ENCODE data around the gene PDE4D. TPM values are rescaled to one million over a fixed set of nuclear protein-coding genes. Genes with fewer than 3 reads are reported as not detected.

Gene PDE4D
- total and polyA plus RNA-seq, 4 donors, result 12.8 to 167 (median 44.5) TPM

DNA sequence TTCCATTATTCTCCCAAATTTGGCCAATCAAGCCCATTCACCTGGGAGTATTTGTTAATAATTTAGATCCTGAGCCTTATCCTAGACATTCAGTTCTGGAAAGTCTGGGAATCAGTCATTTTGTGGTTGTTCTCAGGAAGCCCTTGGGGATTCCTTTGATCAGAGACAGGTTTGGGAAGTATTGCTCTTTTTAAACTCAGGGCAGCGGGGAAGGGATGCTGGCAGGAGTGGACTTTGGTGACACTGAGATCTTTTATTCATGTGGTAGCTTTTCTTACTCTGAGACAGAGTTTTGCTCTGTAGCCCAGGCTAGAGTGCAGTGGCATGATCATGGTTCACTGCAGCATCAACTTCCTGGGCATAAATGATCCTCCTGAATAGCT, 723.8 kb downstream of the PDE4D start:
- no peak overlapping the region for H3K4me3 ChIP-seq
- no peak for ATAC-seq (ENCODE audit: insufficient read depth, low FRiP score)
- TF ChIP-seq, protein P1, sequence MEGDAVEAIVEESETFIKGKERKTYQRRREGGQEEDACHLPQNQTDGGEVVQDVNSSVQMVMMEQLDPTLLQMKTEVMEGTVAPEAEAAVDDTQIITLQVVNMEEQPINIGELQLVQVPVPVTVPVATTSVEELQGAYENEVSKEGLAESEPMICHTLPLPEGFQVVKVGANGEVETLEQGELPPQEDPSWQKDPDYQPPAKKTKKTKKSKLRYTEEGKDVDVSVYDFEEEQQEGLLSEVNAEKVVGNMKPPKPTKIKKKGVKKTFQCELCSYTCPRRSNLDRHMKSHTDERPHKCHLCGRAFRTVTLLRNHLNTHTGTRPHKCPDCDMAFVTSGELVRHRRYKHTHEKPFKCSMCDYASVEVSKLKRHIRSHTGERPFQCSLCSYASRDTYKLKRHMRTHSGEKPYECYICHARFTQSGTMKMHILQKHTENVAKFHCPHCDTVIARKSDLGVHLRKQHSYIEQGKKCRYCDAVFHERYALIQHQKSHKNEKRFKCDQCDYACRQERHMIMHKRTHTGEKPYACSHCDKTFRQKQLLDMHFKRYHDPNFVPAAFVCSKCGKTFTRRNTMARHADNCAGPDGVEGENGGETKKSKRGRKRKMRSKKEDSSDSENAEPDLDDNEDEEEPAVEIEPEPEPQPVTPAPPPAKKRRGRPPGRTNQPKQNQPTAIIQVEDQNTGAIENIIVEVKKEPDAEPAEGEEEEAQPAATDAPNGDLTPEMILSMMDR (IDR thresholded peaks at IDR 0.05; ENCODE audit: control extremely low read depth, extremely low read depth), result no peak

DNA sequence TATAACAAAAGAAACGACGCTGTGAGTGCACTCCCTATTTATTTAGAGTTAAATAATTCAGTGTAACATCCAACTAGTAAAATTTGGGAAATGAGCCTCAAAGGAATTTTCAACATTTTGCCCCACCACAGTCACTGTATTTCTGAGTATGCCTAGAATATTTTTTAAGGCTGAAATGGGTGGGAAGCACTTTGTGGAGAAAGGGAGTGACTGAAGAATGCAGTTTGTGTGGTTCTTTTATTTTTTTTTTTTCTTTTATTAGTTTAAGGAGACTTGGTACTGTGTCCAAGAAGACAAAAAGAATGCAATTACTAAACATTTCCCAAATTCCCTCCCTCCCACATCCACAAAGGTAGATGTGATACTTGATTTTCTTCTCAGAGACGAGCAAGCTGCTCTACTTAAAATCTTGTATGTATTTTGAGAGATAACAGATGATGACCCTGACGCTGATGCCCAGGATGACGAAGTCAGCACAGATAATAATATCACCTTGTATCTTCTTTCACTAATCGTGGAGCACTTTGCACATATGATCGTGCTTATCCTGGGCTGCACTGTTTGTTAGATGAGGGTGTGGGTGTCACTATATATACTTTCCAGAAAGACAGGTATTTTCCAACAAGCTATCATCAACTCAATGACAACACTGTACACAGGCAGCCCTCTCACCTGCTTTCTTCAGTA, 724.3 kb downstream of the PDE4D start:
- Histone ChIP-seq H3K27me3 (ENCODE audit: control insufficient read depth in 3 of 3, insufficient read depth in 3 of 3, low read length in 2 of 3) (no peaks in the 10 kb centered on the region), H3K4me1 (ENCODE audit: control insufficient read depth in 5 of 5, insufficient read depth in 5 of 5, low read length in 5 of 5) (peaks cover 0 to 11% (median 0%) of the 10 kb centered on the region in 5 donors), H3K4me3 (no peak overlapping the region), H3K9ac (ENCODE audit: insufficient read depth in 1 of 2, low read length in 2 of 2) (no peak overlapping the region), H3K27ac (ENCODE audit: low read depth in 1 of 2, low read length in 1 of 2) (peak overlapping the region in 1 of 2 donors; percentile 9), H3K36me3 (ENCODE audit: control insufficient read depth in 4 of 4, insufficient read depth in 4 of 4, low read length in 4 of 4) (no peaks in the 10 kb centered on the region), H3K9me3 (ENCODE audit: control insufficient read depth in 4 of 4, insufficient read depth in 3 of 4, low read length in 3 of 4) (no peaks in the 10 kb centered on the region)
- ATAC-seq (ENCODE audit: insufficient read depth, low FRiP score) (no peak), DNase-seq (no peak)
- 75 to 93% methylated on average over 7 of the region's 7 CpGs for WGBS, 2 donors
- TF ChIP-seq, protein P1 (IDR thresholded peaks at IDR 0.05; ENCODE audit: control extremely low read depth, extremely low read depth), result no peak

More for the DNA sequence above, 723.8 kb downstream of the PDE4D start:
- no peaks in the 10 kb centered on the region for H3K9me3 ChIP-seq (ENCODE audit: control insufficient read depth in 4 of 4, insufficient read depth in 3 of 4, low read length in 3 of 4)
- peaks cover 0 to 9% (median 0%) of the 10 kb centered on the region in 5 donors for H3K4me1 ChIP-seq (ENCODE audit: control insufficient read depth in 5 of 5, insufficient read depth in 5 of 5, low read length in 5 of 5)
- no peak for DNase-seq
- H3K9ac ChIP-seq (ENCODE audit: insufficient read depth in 1 of 2, low read length in 2 of 2), result no peak overlapping the region
- no peaks in the 10 kb centered on the region for H3K36me3 ChIP-seq (ENCODE audit: control insufficient read depth in 4 of 4, insufficient read depth in 4 of 4, low read length in 4 of 4)
- H3K27me3 ChIP-seq (ENCODE audit: control insufficient read depth in 3 of 3, insufficient read depth in 3 of 3, low read length in 2 of 3), result no peaks in the 10 kb centered on the region
- H3K27ac ChIP-seq (ENCODE audit: low read depth in 1 of 2, low read length in 1 of 2), result no peak overlapping the region
- 94 to 100% methylated on average over 1 of the region's 1 CpG for WGBS, 2 donors

DNA sequence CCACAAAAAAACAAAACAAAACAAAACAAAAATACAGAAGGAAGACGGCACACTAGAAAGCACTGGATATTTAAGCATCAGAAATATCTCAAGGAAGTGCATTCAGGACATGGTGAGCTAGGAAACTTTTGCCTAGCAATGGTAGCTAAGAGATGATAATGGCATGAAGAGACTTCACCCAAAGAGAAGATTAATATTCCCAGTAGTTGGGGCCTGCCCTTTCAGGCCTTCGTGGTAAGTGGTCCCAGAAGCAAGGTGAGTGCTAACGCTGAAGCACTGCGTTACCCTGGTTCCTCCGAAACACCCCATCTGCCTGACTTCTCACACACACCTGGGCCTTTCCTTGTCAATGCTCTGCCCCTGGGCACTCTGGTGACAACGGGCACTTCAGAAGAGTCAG, 725.5 kb downstream of the PDE4D start:
- no peak for DNase-seq
- Histone ChIP-seq H3K4me1 (ENCODE audit: control insufficient read depth in 5 of 5, insufficient read depth in 5 of 5, low read length in 5 of 5) (peaks cover 0 to 10% (median 2%) of the 10 kb centered on the region in 5 donors), H3K4me3 (no peak overlapping the region), H3K36me3 (ENCODE audit: control insufficient read depth in 4 of 4, insufficient read depth in 4 of 4, low read length in 4 of 4) (no peaks in the 10 kb centered on the region), H3K9me3 (ENCODE audit: control insufficient read depth in 4 of 4, insufficient read depth in 3 of 4, low read length in 3 of 4) (no peaks in the 10 kb centered on the region), H3K27ac (ENCODE audit: low read depth in 1 of 2, low read length in 1 of 2) (no peak overlapping the region), H3K27me3 (ENCODE audit: control insufficient read depth in 3 of 3, insufficient read depth in 3 of 3, low read length in 2 of 3) (no peaks in the 10 kb centered on the region), H3K9ac (ENCODE audit: insufficient read depth in 1 of 2, low read length in 2 of 2) (no peak overlapping the region)
- TF ChIP-seq, protein P1 (IDR thresholded peaks at IDR 0.05; ENCODE audit: control extremely low read depth, extremely low read depth), result no peak
- WGBS, 2 donors, result 90 to 95% methylated on average over 6 of the region's 6 CpGs
- no peak for ATAC-seq (ENCODE audit: insufficient read depth, low FRiP score)

All from lung (tissue), 12 donors.